IMR-90 (cell line): ENCODE results near the gene DUS2. TPM values are rescaled to one million over a fixed set of nuclear protein-coding genes. Genes with fewer than 3 reads are reported as not detected.
"Not testable (repeated sequence)": the region's sequence is repeated elsewhere in the genome, so short reads cannot be mapped to it uniquely, and the experiment has no call there.

Experiments
- ATAC-seq: fragments of 200-7000 bp; cut with Tn5 transposase; 2 replicates; pipeline ENCODE4 v1.9.1; 2020; ENCODE audit warnings: low read depth, mild to moderate bottlenecking, moderate library complexity
- BruUV-seq: library from RNA; stranded (reverse); fragments of 400-500 nt; replicated peaks from 2 replicates; lab custom pipeline; 2021; lab: Mats Ljungman, UMichigan
- CTCF ChIA-PET: fragments of 300-600 bp; formaldehyde crosslinking; extraction: SDS; loops from one replicate; lab custom pipeline; 2021; ENCODE audit warnings: antibody characterized with exemption; lab: Yijun Ruan, JAX
- POLR2A ChIA-PET: fragments of 300-600 bp; sonication (Branson Sonifier 250); formaldehyde crosslinking; loops from one replicate; lab custom pipeline; 2022; ENCODE audit warnings: antibody characterized with exemption; ENCODE audit not compliant: unreplicated experiment; lab: Charles Lee
- DNase-seq: peaks from one replicate; pipeline ENCODE4 v3.0.0; 2013
- H2AFZ ChIP-seq: replicated peaks from 2 replicates; pipeline ENCODE3; 2013; ENCODE audit warnings: low read length, mild to moderate bottlenecking; ENCODE audit not compliant: poor library complexity
- H2AK5ac ChIP-seq: 2 replicates; pipeline ENCODE4 v1.6.1; 2013; ENCODE audit warnings: low read depth, low read length, inconsistent platforms
- H2AK9ac ChIP-seq: replicated peaks from 2 replicates; pipeline ENCODE3; 2013; ENCODE audit warnings: mild to moderate bottlenecking, low read depth, low read length, moderate library complexity; ENCODE audit not compliant: poor library complexity
- H2BK120ac ChIP-seq: 2 replicates; pipeline ENCODE4 v1.6.1; 2013; ENCODE audit warnings: low read depth, low read length, inconsistent platforms
- H2BK15ac ChIP-seq: 3 replicates; pipeline ENCODE4 v1.6.1; 2013; ENCODE audit warnings: low read depth, low read length, inconsistent platforms
- H2BK20ac ChIP-seq: 2 replicates; pipeline ENCODE4 v1.6.1; 2013; ENCODE audit warnings: low read depth, mild to moderate bottlenecking, inconsistent platforms, low read length, moderate library complexity
- H2BK5ac ChIP-seq: 2 replicates; pipeline ENCODE4 v1.6.1; 2013; ENCODE audit warnings: mild to moderate bottlenecking, low read depth, low read length, inconsistent platforms; ENCODE audit not compliant: poor library complexity, severe bottlenecking
- H3K14ac ChIP-seq: replicated peaks from 2 replicates; pipeline ENCODE4 v1.6.1; 2013; ENCODE audit warnings: low read depth, low read length, inconsistent platforms
- H3K18ac ChIP-seq: 2 replicates; pipeline ENCODE4 v1.6.1; 2013; ENCODE audit warnings: low read depth, low read length, control low read depth
- H3K23ac ChIP-seq: 2 replicates; pipeline ENCODE4 v1.6.1; 2013; ENCODE audit warnings: low read depth, low read length, inconsistent platforms
- H3K27ac ChIP-seq: 2 replicates; pipeline ENCODE4 v1.5.1; 2013; ENCODE audit warnings: mild to moderate bottlenecking, control low read depth, low read length; ENCODE audit not compliant: insufficient read depth
- H3K27me3 ChIP-seq: 2 replicates; pipeline ENCODE4 v1.6.1; 2013; ENCODE audit warnings: low read length; ENCODE audit not compliant: control insufficient read depth, insufficient read depth
- H3K36me3 ChIP-seq: 2 replicates; pipeline ENCODE4 v1.6.1; 2013; ENCODE audit warnings: low read length, mixed read lengths; ENCODE audit not compliant: control insufficient read depth, insufficient read depth
- H3K4ac ChIP-seq: 2 replicates; pipeline ENCODE4 v1.6.1; 2013; ENCODE audit warnings: low read depth, low read length, inconsistent platforms
- H3K4me1 ChIP-seq: 2 replicates; pipeline ENCODE4 v1.6.1; 2013; ENCODE audit warnings: low read length, mixed read lengths; ENCODE audit not compliant: control insufficient read depth, insufficient read depth
- H3K4me2 ChIP-seq: 2 replicates; pipeline ENCODE4 v1.6.1; 2013; ENCODE audit warnings: low read depth, mild to moderate bottlenecking, control low read depth, low read length, moderate library complexity
- H3K4me3 ChIP-seq: 2 replicates; pipeline ENCODE4 v1.5.1; 2013; ENCODE audit warnings: low read depth, mild to moderate bottlenecking, control low read depth, low read length, moderate library complexity; ENCODE audit not compliant: insufficient read depth
- H3K56ac ChIP-seq: 2 replicates; pipeline ENCODE4 v1.6.1; 2013; ENCODE audit warnings: low read length, inconsistent platforms; ENCODE audit not compliant: insufficient read depth; ENCODE audit errors: extremely low read depth
- H3K79me1 ChIP-seq, 2 experiments: 2 replicates each; pipeline ENCODE4 v1.6.1; 2013; ENCODE audit warnings: low read length in 2 of 2, inconsistent platforms in 1 of 2, low read depth in 1 of 2
- H3K9ac ChIP-seq: 2 replicates; pipeline ENCODE4 v1.6.1; 2013; ENCODE audit warnings: low read depth, low read length, control low read depth
- H3K9me1 ChIP-seq: 2 replicates; pipeline ENCODE4 v1.6.1; 2013; ENCODE audit warnings: low read length, inconsistent platforms; ENCODE audit not compliant: insufficient read depth
- H3K9me3 ChIP-seq: 2 replicates; pipeline ENCODE4 v1.6.1; 2013; ENCODE audit warnings: low read length; ENCODE audit not compliant: control insufficient read depth, insufficient read depth
- H4K20me1 ChIP-seq: 2 replicates; pipeline ENCODE4 v1.6.1; 2013; ENCODE audit warnings: low read length, inconsistent platforms; ENCODE audit not compliant: insufficient read depth
- H4K5ac ChIP-seq: 2 replicates; pipeline ENCODE4 v1.6.1; 2013; ENCODE audit warnings: mild to moderate bottlenecking, low read depth, low read length, control low read depth
- H4K8ac ChIP-seq, 2 experiments: 2 replicates each; pipeline ENCODE4 v1.6.1; 2013; ENCODE audit warnings: low read depth in 2 of 2, low read length in 2 of 2, control low read depth in 1 of 2, inconsistent platforms in 1 of 2
- H4K91ac ChIP-seq: 2 replicates; pipeline ENCODE4 v1.6.1; 2013; ENCODE audit warnings: low read depth, low read length, inconsistent platforms; ENCODE audit not compliant: insufficient read depth
- WGBS, 2 experiments: methylation state at CpG; one replicate each; pipeline versions ENCODE4 v1.1.5 to v1.1.7; 2013; ENCODE audit warnings: missing lambda C conversion rate in 2 of 2; ENCODE audit not compliant: insufficient read length in 1 of 2; ENCODE audit errors: extremely low coverage in 2 of 2; 5-methylcytosine and 5-hydroxymethylcytosine counted together
- dilution Hi-C: fragments of 300-500 bp; cut with HindIII; formaldehyde crosslinking; loops from one replicate; pipeline ENCODE4 v1.14.3; 2018; ENCODE audit warnings: low sequenced_read_pairs; ENCODE audit not compliant: unreplicated experiment
- in situ Hi-C: fragments of 300-500 bp; cut with MboI; formaldehyde crosslinking; loops from 3 replicates; pipeline ENCODE4 v1.14.3; 2019; ENCODE audit warnings: low sequenced_read_pairs, inconsistent platforms, mixed read lengths
- intact Hi-C: fragments of 100-400 bp; cut with micrococcal nuclease; formaldehyde crosslinking; loops from 2 replicates; pipeline ENCODE4 v1.10.0; 2022
- polyA plus RNA-seq, 3 experiments: library from polyadenylated mRNA; depleted of rRNA; stranded (reverse); fragments of >200 nt; gene quantifications; 2 replicates each; pipeline ENCODE4 v1.2.3, GENCODE V29; 2012; ENCODE audit warnings: low replicate concordance in 1 of 3
- total RNA-seq: library from RNA; depleted of rRNA; stranded (reverse); fragments of >200 nt; gene quantifications from 2 replicates; pipeline ENCODE4 v1.2.3, GENCODE V29; 2012

The DUS2 gene
- total and polyA plus RNA-seq, 2 of the 4 experiments (the other 2 are of a cell fraction), result 15.8 to 30.5 TPM

GRCh38 chr16:68110611-68111010 lies 87.5 kb downstream of the DUS2 start:
- H2AK9ac ChIP-seq, H3K14ac ChIP-seq, H3K9me3 ChIP-seq, H3K27me3 ChIP-seq, H3K18ac ChIP-seq, dilution Hi-C loops, H3K4me1 ChIP-seq, H2BK120ac ChIP-seq, ATAC-seq, H4K20me1 ChIP-seq, in situ Hi-C loops, H3K4me2 ChIP-seq, H2AK5ac ChIP-seq, POLR2A ChIA-PET, H4K5ac ChIP-seq, H3K9me1 ChIP-seq, DNase-seq, H3K36me3 ChIP-seq, H3K23ac ChIP-seq, H3K4me3 ChIP-seq, H3K9ac ChIP-seq, H2AFZ ChIP-seq, H2BK15ac ChIP-seq, H4K91ac ChIP-seq, CTCF ChIA-PET, H2BK5ac ChIP-seq, H3K56ac ChIP-seq, BruUV-seq, H2BK20ac ChIP-seq, intact Hi-C loops, H3K4ac ChIP-seq, H3K27ac ChIP-seq, H4K8ac ChIP-seq: not testable (repeated sequence)
- peaks cover 17 to 57% of the 10 kb centered on the region in 2 experiments for H3K79me1 ChIP-seq
- WGBS, 2 experiments, result 100% methylated on average over 1 of the region's 2 CpGs; no CpG with 5 or more reads in 1 of the 2 experiments
